OCI-M1 (cell line): ENCODE results near the gene KLF11.
"Not testable (repeated sequence)": the region's sequence is repeated elsewhere in the genome, so short reads cannot be mapped to it uniquely, and the experiment has no call there.

Experiments
- DNase-seq: peaks from one replicate; lab custom pipeline; 2025; lab: John Stamatoyannopoulos, UW

Gene KLF11

GRCh38 chr2:10009271-10009810 lies 34.0 kb upstream of the KLF11 start:
- DNase-seq, result no peak

- no peak for DNase-seq
Observed at GRCh38 chr2:10009811-10010781, 33.3 kb upstream of the KLF11 start.

- not testable (repeated sequence) for DNase-seq
Observed at GRCh38 chr2:10010861-10011605, 32.3 kb upstream of the KLF11 start.

GRCh38 chr2:10011606-10012325 lies 31.6 kb upstream of the KLF11 start:
- DNase-seq, result not testable (repeated sequence)

GRCh38 chr2:10012366-10012962 lies 30.9 kb upstream of the KLF11 start:
- DNase-seq, result not testable (repeated sequence)

- DNase-seq, result no peak
Observed at GRCh38 chr2:10012963-10013461, 30.3 kb upstream of the KLF11 start.

- DNase-seq, result not testable (repeated sequence)
Observed at GRCh38 chr2:10013651-10014417, 29.5 kb upstream of the KLF11 start.

GRCh38 chr2:10014418-10015190 lies 28.7 kb upstream of the KLF11 start:
- DNase-seq, result no peak

GRCh38 chr2:10015376-10015989 lies 27.9 kb upstream of the KLF11 start:
- DNase-seq, result not testable (repeated sequence)

GRCh38 chr2:10016001-10016801 lies 27.1 kb upstream of the KLF11 start:
- DNase-seq, result no peak

GRCh38 chr2:10016802-10017258 lies 26.5 kb upstream of the KLF11 start:
- DNase-seq, result no peak

GRCh38 chr2:10017313-10017941 lies 25.9 kb upstream of the KLF11 start:
- no peak for DNase-seq

- no peak for DNase-seq
Observed at GRCh38 chr2:10019174-10019573, 24.2 kb upstream of the KLF11 start.

GRCh38 chr2:10019602-10020400 lies 23.5 kb upstream of the KLF11 start:
- DNase-seq, result peak; percentile 26

- no peak for DNase-seq
Observed at GRCh38 chr2:10022041-10022421, 21.3 kb upstream of the KLF11 start.

- DNase-seq, result no peak
Observed at GRCh38 chr2:10022445-10022844, 20.9 kb upstream of the KLF11 start.
